H1 (cell line): ENCODE results near the gene KIAA1755. TPM values are rescaled to one million over a fixed set of nuclear protein-coding genes. Genes with fewer than 3 reads are reported as not detected.

Experiments used
- ATF2 ChIP-seq: IDR thresholded peaks from 2 replicates; pipeline ENCODE4 v1.6.1; 2012; ENCODE audit warnings: low read length, inconsistent platforms
- CBX5 ChIP-seq: fragments of 300-800, 300-1000 bp; sonication (generic); IDR thresholded peaks from 2 replicates; pipeline ENCODE4 v1.7.1; 2016; ENCODE audit warnings: antibody characterized with exemption, low read length, low read depth
- CBX8 ChIP-seq: fragments of 300-800, 300-1000 bp; sonication (generic); IDR thresholded peaks from 2 replicates; pipeline ENCODE4 v1.7.1; 2016; ENCODE audit warnings: low read depth, low read length, borderline replicate concordance
- EP300 ChIP-seq, 2 experiments: IDR thresholded peaks; 1 replicate in 1 of 2; 2 replicates in 1 of 2; pipeline ENCODE4 v1.6.1; 2011 to 2012; ENCODE audit warnings: low read depth in 2 of 2, low read length in 2 of 2, mild to moderate bottlenecking in 2 of 2, borderline replicate concordance in 1 of 2, inconsistent platforms in 1 of 2, moderate library complexity in 1 of 2
- MAFK ChIP-seq: IDR thresholded peaks from 2 replicates; pipeline ENCODE4 v1.6.1; 2012; ENCODE audit warnings: low read depth, mild to moderate bottlenecking, improper control_type of control experiment, low read length
- POLR2A ChIP-seq, 2 experiments: IDR thresholded peaks; 1 replicate in 1 of 2; 2 replicates in 1 of 2; pipeline ENCODE4 v1.6.1; 2011; ENCODE audit warnings: low read depth in 2 of 2, low read length in 2 of 2, mild to moderate bottlenecking in 2 of 2; ENCODE audit errors: control extremely low read depth in 1 of 2
- POU5F1 ChIP-seq: IDR thresholded peaks from 2 replicates; pipeline ENCODE4 v1.6.1; 2011; ENCODE audit warnings: low read depth, mild to moderate bottlenecking, low read length, moderate library complexity
- RAD21 ChIP-seq, 2 experiments: IDR thresholded peaks in 1 of 2; conservative IDR thresholded peaks in 1 of 2; 2 replicates each; pipeline ENCODE4 v1.6.1; 2011; ENCODE audit warnings: low read depth in 2 of 2, low read length in 2 of 2, improper control_type of control experiment in 1 of 2, inconsistent platforms in 1 of 2, mild to moderate bottlenecking in 1 of 2, moderate library complexity in 1 of 2
- SAP30 ChIP-seq: fragments of 300-600 bp; sonication (generic); IDR thresholded peaks from 2 replicates; pipeline ENCODE4 v1.7.1; 2012; ENCODE audit warnings: low read length, moderate library complexity, mild to moderate bottlenecking, inconsistent platforms; ENCODE audit not compliant: insufficient read depth, insufficient replicate concordance
- SIN3A ChIP-seq, 2 experiments: IDR thresholded peaks in 1 of 2; conservative IDR thresholded peaks in 1 of 2; 2 replicates each; pipeline ENCODE4 v1.6.1; 2011 to 2012; ENCODE audit warnings: low read length in 2 of 2, improper control_type of control experiment in 1 of 2, low read depth in 1 of 2, mild to moderate bottlenecking in 1 of 2
- polyA plus RNA-seq, 7 experiments: library from polyadenylated mRNA; depleted of rRNA in 3 of 7; stranded (reverse) in 5 of 7; unstranded in 2 of 7; fragments of >200 nt in 5 of 7; fragments of 200-250 nt in 2 of 7; gene quantifications; 1 replicate in 5 of 7; 2 replicates in 1 of 7; 4 replicates in 1 of 7; pipeline versions ENCODE4 v1.2.1 to v1.2.3, GENCODE V29; 2011 to 2013; ENCODE audit warnings: missing spikeins in 2 of 7, mixed read lengths in 2 of 7
- total RNA-seq: library from RNA; stranded (reverse); fragmentation: NEBNext Ultra II Directional; extraction: Animal tissue kit (Norgen Biotek cat#: 25700); gene quantifications from 2 replicates; pipeline ENCODE4 v1.2.1, GENCODE V29; 2021

KIAA1755 gene
- total and polyA plus RNA-seq, 2 of the 8 experiments (the other 6 are each of a cell fraction or from before 2014, with no cell fraction given): 0.23 TPM; not detected in 1

- TF ChIP-seq CBX5 (no peak), RAD21 (IDR thresholded peaks at IDR 0.05 in 1 of 2, conservative IDR thresholded peaks at IDR 0.05 in 1 of 2; ENCODE audit: low read depth in 2 of 2, low read length in 2 of 2) (no peak), CBX8 (no peak), POU5F1 (no peak), POLR2A (IDR thresholded peaks at IDR 0.05; ENCODE audit: control extremely low read depth in 1 of 2, low read depth in 2 of 2, low read length in 2 of 2) (no peak), ATF2 (no peak), EP300 (IDR thresholded peaks at IDR 0.05; ENCODE audit: borderline replicate concordance in 1 of 2, low read depth in 2 of 2, low read length in 2 of 2) (no peak), SIN3A (conservative IDR thresholded peaks at IDR 0.05 in 1 of 2, IDR thresholded peaks at IDR 0.05 in 1 of 2; ENCODE audit: low read depth in 1 of 2, low read length in 2 of 2) (no peak), MAFK (no peak), SAP30 (no peak)
Measured at GRCh38 chr20:38246357-38247165, 14.0 kb downstream of the KIAA1755 start (continued).
